Measurements from ENCODE around the gene MINDY4B.
A peak's percentile ranks its signal among the peaks of the same experiment; 100 is the strongest.

The MINDY4B gene

GRCh38 chr3:150931745-150932144, 26.5 kb upstream of the MINDY4B start:
- DNase-seq (ENCODE audit: low read depth): no peak
- no peak for TF ChIP-seq CTCF (IDR thresholded peaks at IDR 0.05; ENCODE audit: low read depth, low read length, missing control alignments)
- in situ Hi-C loops (cut with HindIII; ENCODE audit: low sequenced_read_pairs): no loop called here
- H3K4me3 ChIP-seq (ENCODE audit: low read depth, low read length): no peak overlapping the region

- in situ Hi-C loops (cut with HindIII; ENCODE audit: low sequenced_read_pairs): no loop called here
These were observed 25.6 kb upstream of the MINDY4B start for GRCh38 chr3:150930839-150931238.

GRCh38 chr3:150928234-150928633, 23.0 kb upstream of the MINDY4B start:
- no peak overlapping the region for H3K4me3 ChIP-seq (ENCODE audit: low read depth, low read length)
- TF ChIP-seq CTCF (IDR thresholded peaks at IDR 0.05; ENCODE audit: low read depth, low read length, missing control alignments): no peak
- no peak for DNase-seq (ENCODE audit: low read depth)
- in situ Hi-C loops (cut with HindIII; ENCODE audit: low sequenced_read_pairs): no loop called here

More at GRCh38 chr3:150930839-150931238, 25.6 kb upstream of the MINDY4B start:
- TF ChIP-seq CTCF (IDR thresholded peaks at IDR 0.05; ENCODE audit: low read depth, low read length, missing control alignments): no peak
- DNase-seq (ENCODE audit: low read depth): no peak
- no peak overlapping the region for H3K4me3 ChIP-seq (ENCODE audit: low read depth, low read length)

GRCh38 chr3:150926328-150926727, 21.1 kb upstream of the MINDY4B start:
- in situ Hi-C loops (cut with HindIII; ENCODE audit: low sequenced_read_pairs): no loop called here
- DNase-seq (ENCODE audit: low read depth): no peak
- no peak overlapping the region for H3K4me3 ChIP-seq (ENCODE audit: low read depth, low read length)
- no peak for TF ChIP-seq CTCF (IDR thresholded peaks at IDR 0.05; ENCODE audit: low read depth, low read length, missing control alignments)

GRCh38 chr3:150925751-150926201, 20.5 kb upstream of the MINDY4B start:
- in situ Hi-C loops (cut with HindIII; ENCODE audit: low sequenced_read_pairs): no loop called here
- TF ChIP-seq CTCF (IDR thresholded peaks at IDR 0.05; ENCODE audit: low read depth, low read length, missing control alignments): peak; percentile 74
- no peak overlapping the region for H3K4me3 ChIP-seq (ENCODE audit: low read depth, low read length)
- peak; percentile 16 for DNase-seq (ENCODE audit: low read depth)

GRCh38 chr3:150922611-150923010, 17.4 kb upstream of the MINDY4B start:
- DNase-seq (ENCODE audit: low read depth): no peak
- in situ Hi-C loops (cut with HindIII; ENCODE audit: low sequenced_read_pairs): no loop called here
- no peak for TF ChIP-seq CTCF (IDR thresholded peaks at IDR 0.05; ENCODE audit: low read depth, low read length, missing control alignments)
- H3K4me3 ChIP-seq (ENCODE audit: low read depth, low read length): no peak overlapping the region

GRCh38 chr3:150921209-150921608, 16.0 kb upstream of the MINDY4B start:
- DNase-seq (ENCODE audit: low read depth): no peak
- in situ Hi-C loops (cut with HindIII; ENCODE audit: low sequenced_read_pairs): no loop called here
- TF ChIP-seq CTCF (IDR thresholded peaks at IDR 0.05; ENCODE audit: low read depth, low read length, missing control alignments): no peak
- H3K4me3 ChIP-seq (ENCODE audit: low read depth, low read length): no peak overlapping the region
